SK-N-SH treated with all-trans-retinoic acid at 6 μM for 48 hours (cell line): ENCODE data around the gene ANKIB1.

ENCODE experiments used
- ATAC-seq: fragments of 200-7000 bp; cut with Tn5 transposase; 3 replicates; pipeline ENCODE4 v1.9.1; 2020; ENCODE audit warnings: mild to moderate bottlenecking, moderate library complexity
- BACH2 ChIP-seq: fragments of 250-450 bp; sonication (Bioruptor Pico); IDR thresholded peaks from 2 replicates; pipeline ENCODE4 v1.9.0; 2021; ENCODE audit warnings: mild to moderate bottlenecking, borderline replicate concordance
- CREB5 ChIP-seq: fragments of 250-450 bp; sonication (Bioruptor Pico); IDR thresholded peaks from 2 replicates; pipeline ENCODE4 v1.5.1; 2020; ENCODE audit warnings: low read depth, mild to moderate bottlenecking, moderate library complexity
- CSRNP3 ChIP-seq: fragments of 250-450 bp; sonication (Bioruptor Pico); IDR thresholded peaks from 2 replicates; pipeline ENCODE4 v1.5.1; 2021; ENCODE audit warnings: mild to moderate bottlenecking, moderate library complexity
- GLIS3 ChIP-seq: fragments of 250-450 bp; sonication (Bioruptor Pico); IDR thresholded peaks from 2 replicates; pipeline ENCODE4 v1.5.0; 2020; ENCODE audit warnings: mild to moderate bottlenecking, moderate library complexity
- ISL1 ChIP-seq: fragments of 250-450 bp; sonication (Bioruptor Pico); IDR thresholded peaks from 2 replicates; pipeline ENCODE4 v2.1.2; 2022; ENCODE audit warnings: mild to moderate bottlenecking, moderate library complexity
- OSR1 ChIP-seq: fragments of 250-450 bp; sonication (Bioruptor Pico); IDR thresholded peaks from 2 replicates; pipeline ENCODE4 v1.8.0; 2022; ENCODE audit warnings: moderate library complexity, mild to moderate bottlenecking, inconsistent platforms
- PATZ1 ChIP-seq: fragments of 250-450 bp; sonication (Bioruptor Pico); IDR thresholded peaks from 2 replicates; pipeline ENCODE4 v1.8.0; 2020; ENCODE audit warnings: mild to moderate bottlenecking, moderate library complexity, borderline replicate concordance
- POU6F1 ChIP-seq: fragments of 250-450 bp; sonication (Bioruptor Pico); IDR thresholded peaks from 2 replicates; pipeline ENCODE4 v1.8.0; 2021; ENCODE audit warnings: low read depth, mild to moderate bottlenecking, moderate library complexity, borderline replicate concordance
- PPARA ChIP-seq: fragments of 250-450 bp; sonication (Bioruptor Pico); IDR thresholded peaks from 2 replicates; pipeline ENCODE4 v1.5.0; 2020; ENCODE audit warnings: mild to moderate bottlenecking, borderline replicate concordance
- RARB ChIP-seq: fragments of 250-450 bp; sonication (Bioruptor Pico); IDR thresholded peaks from 2 replicates; pipeline ENCODE4 v1.8.0; 2021; ENCODE audit warnings: mild to moderate bottlenecking, moderate library complexity
- TCF4 ChIP-seq: fragments of 250-450 bp; sonication (Bioruptor Pico); IDR thresholded peaks from 2 replicates; pipeline ENCODE4 v1.8.0; 2021; ENCODE audit warnings: mild to moderate bottlenecking, moderate library complexity, borderline replicate concordance
- TOX ChIP-seq: fragments of 250-450 bp; sonication (Bioruptor Pico); IDR thresholded peaks from 2 replicates; pipeline ENCODE4 v1.8.0; 2021; ENCODE audit warnings: mild to moderate bottlenecking, moderate library complexity, borderline replicate concordance
- TSHZ2 ChIP-seq: fragments of 250-450 bp; sonication (Bioruptor Pico); IDR thresholded peaks from 2 replicates; pipeline ENCODE4 v1.5.0; 2020; ENCODE audit warnings: mild to moderate bottlenecking, moderate library complexity
- ZFP3 ChIP-seq: fragments of 250-450 bp; sonication (Bioruptor Pico); IDR thresholded peaks from 2 replicates; pipeline ENCODE4 v1.5.0; 2020; ENCODE audit warnings: mild to moderate bottlenecking, moderate library complexity
- ZFP30 ChIP-seq: fragments of 450-650 bp; formaldehyde crosslinking; IDR thresholded peaks from 2 replicates; pipeline ENCODE4 v1.5.0; 2022; ENCODE audit warnings: mild to moderate bottlenecking, moderate library complexity
- ZNF565 ChIP-seq: fragments of 450-650 bp; formaldehyde crosslinking; conservative IDR thresholded peaks from 2 replicates; pipeline ENCODE4 v1.5.0; 2020; ENCODE audit warnings: low read depth, mild to moderate bottlenecking, moderate library complexity
- ZNF8 ChIP-seq: fragments of 450-650 bp; formaldehyde crosslinking; IDR thresholded peaks from 2 replicates; pipeline ENCODE4 v1.5.0; 2020; ENCODE audit warnings: mild to moderate bottlenecking, moderate library complexity

The ANKIB1 gene

GRCh38 chr7:92306153-92306552 is 60.4 kb downstream of the ANKIB1 start (continued):
- TF ChIP-seq ZFP30 (CRISPR knock-in tag) (no peak), PATZ1 (no peak), TSHZ2 (CRISPR knock-in tag) (no peak), RARB (CRISPR knock-in tag) (no peak)

- no peak for TF ChIP-seq POU6F1
- no peak for ATAC-seq
These were observed 67.3 kb downstream of the ANKIB1 start for GRCh38 chr7:92313055-92313454.

- ATAC-seq: no peak
- TF ChIP-seq BACH2 (CRISPR knock-in tag) (no peak), ZFP30 (CRISPR knock-in tag) (no peak), ISL1 (no peak), TOX (CRISPR knock-in tag) (no peak), OSR1 (no peak), ZNF8 (CRISPR knock-in tag) (no peak), TCF4 (CRISPR knock-in tag) (no peak), ZNF565 (no peak), POU6F1 (no peak), CSRNP3 (CRISPR knock-in tag) (no peak)
These were observed 73.5 kb downstream of the ANKIB1 start for GRCh38 chr7:92319243-92319642.

GRCh38 chr7:92325173-92325572 is 79.4 kb downstream of the ANKIB1 start:
- no peak for ATAC-seq
- TF ChIP-seq OSR1 (no peak), PPARA (CRISPR knock-in tag) (no peak), ZFP3 (CRISPR knock-in tag) (no peak), POU6F1 (no peak)
- TF ChIP-seq, all 23 proteins: peak for 0

GRCh38 chr7:92325858-92326257 is 80.1 kb downstream of the ANKIB1 start:
- TF ChIP-seq BACH2 (CRISPR knock-in tag) (no peak), CREB5 (CRISPR knock-in tag) (no peak), GLIS3 (CRISPR knock-in tag) (no peak), RARB (CRISPR knock-in tag) (no peak)
- no peak for ATAC-seq
